GM12872 (cell line): ENCODE measurements around the gene ZBTB2.

Experiments used
- CTCF ChIP-seq: IDR thresholded peaks from 3 replicates; pipeline ENCODE4 v1.5.1; 2011; ENCODE audit warnings: low read depth, mild to moderate bottlenecking, low read length, moderate library complexity; ENCODE audit not compliant: insufficient read depth

ZBTB2 gene

GRCh38 chr6:151414641-151415260 is 23.4 kb upstream of the ZBTB2 start:
- no peak for TF ChIP-seq CTCF

- no peak for TF ChIP-seq CTCF
Measured at GRCh38 chr6:151413372-151414145, 22.2 kb upstream of the ZBTB2 start.

GRCh38 chr6:151412909-151413308 is 21.6 kb upstream of the ZBTB2 start:
- TF ChIP-seq CTCF = no peak

GRCh38 chr6:151409679-151410078 is 18.3 kb upstream of the ZBTB2 start:
- TF ChIP-seq CTCF = no peak

GRCh38 chr6:151409260-151409659 is 17.9 kb upstream of the ZBTB2 start:
- no peak for TF ChIP-seq CTCF

- no peak for TF ChIP-seq CTCF
Measured at GRCh38 chr6:151408858-151409257, 17.5 kb upstream of the ZBTB2 start.

- TF ChIP-seq CTCF = no peak
Measured at GRCh38 chr6:151403919-151404308, 12.6 kb upstream of the ZBTB2 start.
